Hepatocyte (in vitro differentiated cells): Measurements from ENCODE around the gene FCHO1. TPM values are rescaled to one million over a fixed set of nuclear protein-coding genes. Genes with fewer than 3 reads are reported as not detected.
"Not testable (repeated sequence)": the region's sequence is repeated elsewhere in the genome, so short reads cannot be mapped to it uniquely, and the experiment has no call there.

Source experiments
- DNase-seq: peaks from one replicate; pipeline ENCODE4 v3.0.0-alpha.2; 2016; ENCODE audit warnings: low spot score
- H2AFZ ChIP-seq: fragments of 200-600 bp; sonication (generic); 2 replicates; pipeline ENCODE4 v1.6.0; 2016; ENCODE audit warnings: antibody characterized with exemption, mild to moderate bottlenecking
- H3K27ac ChIP-seq: fragments of 200-600 bp; sonication (generic); 2 replicates; pipeline ENCODE4 v1.5.1; 2016; ENCODE audit warnings: mild to moderate bottlenecking
- H3K27me3 ChIP-seq: fragments of 200-600 bp; sonication (generic); 2 replicates; pipeline ENCODE4 v1.6.1; 2016
- H3K36me3 ChIP-seq: fragments of 200-600 bp; sonication (generic); replicated peaks from 2 replicates; pipeline ENCODE4 v1.5.1; 2016; ENCODE audit warnings: low read depth; ENCODE audit not compliant: insufficient read depth
- H3K4me1 ChIP-seq: fragments of 200-600 bp; sonication (generic); 2 replicates; pipeline ENCODE4 v1.5.1; 2016; ENCODE audit warnings: mild to moderate bottlenecking, moderate library complexity; ENCODE audit not compliant: insufficient read depth
- H3K4me2 ChIP-seq: fragments of 200-600 bp; sonication (generic); 2 replicates; pipeline ENCODE4 v1.6.0; 2016
- H3K4me3 ChIP-seq: fragments of 200-600 bp; sonication (generic); 2 replicates; pipeline ENCODE4 v1.5.1; 2016; ENCODE audit warnings: mild to moderate bottlenecking
- H3K79me2 ChIP-seq: fragments of 200-600 bp; sonication (generic); 2 replicates; pipeline ENCODE4 v1.6.0; 2017; ENCODE audit warnings: mild to moderate bottlenecking
- H3K9me2 ChIP-seq: fragments of 200-600 bp; sonication (generic); replicated peaks from 2 replicates; pipeline ENCODE4 v1.6.0; 2017; ENCODE audit warnings: mild to moderate bottlenecking; ENCODE audit not compliant: insufficient read depth
- H3K9me3 ChIP-seq: fragments of 200-600 bp; sonication (generic); 2 replicates; pipeline ENCODE4 v1.5.1; 2016; ENCODE audit warnings: low read depth, mild to moderate bottlenecking
- H4K20me1 ChIP-seq: fragments of 200-600 bp; sonication (generic); 2 replicates; pipeline ENCODE4 v1.6.0; 2016; ENCODE audit warnings: mild to moderate bottlenecking; ENCODE audit not compliant: insufficient read depth, poor library complexity, severe bottlenecking
- EZH2 ChIP-seq: fragments of 200-600 bp; sonication (generic); IDR thresholded peaks from 2 replicates; pipeline ENCODE4 v1.6.1; 2016; ENCODE audit warnings: antibody characterized with exemption, mild to moderate bottlenecking, borderline replicate concordance
- EZH2phosphoT487 ChIP-seq: fragments of 200-600 bp; sonication (generic); IDR thresholded peaks from one replicate; pipeline ENCODE4 v1.6.1; 2018; ENCODE audit warnings: antibody characterized with exemption, mild to moderate bottlenecking, low read depth, moderate library complexity; ENCODE audit not compliant: unreplicated experiment, severe bottlenecking
- WGBS: methylation state at CpG from one replicate; pipeline ENCODE4 v1.1.6; 2016; ENCODE audit warnings: low lambda C conversion rate; ENCODE audit errors: missing lambda C conversion rate; 5-methylcytosine and 5-hydroxymethylcytosine counted together
- polyA plus RNA-seq: library from polyadenylated mRNA; unstranded; fragments of >200 nt; fragmentation: Nextera tagmentation; extraction: Ambion mirVana; gene quantifications from 2 replicates; pipeline ENCODE4 v1.2.1, GENCODE V29; 2016
- total RNA-seq: library from RNA; depleted of rRNA; stranded (reverse); fragments of >200 nt; gene quantifications from 2 replicates; pipeline ENCODE4 v1.2.3, GENCODE V29; 2014
- TF ChIP-seq, protein P1 (sequence below): fragments of 200-600 bp; sonication (generic); IDR thresholded peaks from 2 replicates; pipeline ENCODE4 v1.5.1; 2016; ENCODE audit warnings: antibody characterized with exemption, mild to moderate bottlenecking; ENCODE audit not compliant: poor library complexity

Gene FCHO1
- total and polyA plus RNA-seq, 2 experiments from 2014 or later, result 1.9 to 2.1 TPM

DNA sequence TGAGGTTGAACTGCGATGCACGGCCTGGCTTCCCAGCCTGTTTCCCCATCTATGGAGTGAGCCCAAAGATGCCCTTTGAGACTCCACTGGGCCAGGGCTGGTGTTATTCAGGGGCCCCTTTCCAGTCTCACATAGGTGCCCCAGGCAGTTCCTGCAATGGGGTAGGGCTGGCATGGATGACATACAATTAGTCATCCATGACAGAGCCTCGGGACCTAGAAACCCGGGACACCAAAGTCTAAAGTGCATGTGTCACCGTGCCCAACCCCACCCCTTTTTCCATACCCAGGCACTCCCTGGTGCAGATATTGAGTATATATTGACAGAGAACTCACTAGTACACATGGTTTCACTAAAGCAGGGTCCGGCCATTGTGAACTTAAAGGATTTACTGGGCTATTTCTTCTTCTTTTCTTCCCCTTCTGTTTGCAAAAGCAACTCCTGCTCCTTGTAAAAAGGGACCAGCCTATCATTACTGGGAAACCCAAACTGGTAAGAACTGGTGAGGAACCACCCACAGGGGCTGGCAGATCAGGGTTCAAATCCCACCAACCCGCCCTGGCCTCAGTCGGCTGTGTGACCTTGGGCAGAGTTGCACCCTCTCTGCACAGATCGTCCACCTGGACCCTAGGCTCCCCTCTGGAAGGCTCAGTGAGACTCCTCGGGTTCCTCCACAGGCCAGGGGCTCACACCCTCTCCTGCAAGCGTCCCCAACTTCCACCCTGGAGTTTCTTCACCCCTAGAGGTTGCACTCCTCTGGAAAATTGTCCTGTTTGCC, 46.3 kb downstream of the FCHO1 start:
- Histone ChIP-seq H3K79me2 (peaks cover 24% of the 10 kb centered on the region), H3K4me3 (no peak overlapping the region), H4K20me1 (no peaks in the 10 kb centered on the region), H3K27me3 (peaks cover 19% of the 10 kb centered on the region), H3K36me3 (no peaks in the 10 kb centered on the region), H3K4me1 (peaks cover 18% of the 10 kb centered on the region), H3K4me2 (peak overlapping the region; percentile 77), H2AFZ (no peak overlapping the region), H3K9me3 (no peaks in the 10 kb centered on the region), H3K27ac (peak overlapping the region; percentile 98), H3K9me2 (no peaks in the 10 kb centered on the region)
- no peak for TF ChIP-seq EZH2
- TF ChIP-seq EZH2phosphoT487, result no peak
- TF ChIP-seq, protein P1, sequence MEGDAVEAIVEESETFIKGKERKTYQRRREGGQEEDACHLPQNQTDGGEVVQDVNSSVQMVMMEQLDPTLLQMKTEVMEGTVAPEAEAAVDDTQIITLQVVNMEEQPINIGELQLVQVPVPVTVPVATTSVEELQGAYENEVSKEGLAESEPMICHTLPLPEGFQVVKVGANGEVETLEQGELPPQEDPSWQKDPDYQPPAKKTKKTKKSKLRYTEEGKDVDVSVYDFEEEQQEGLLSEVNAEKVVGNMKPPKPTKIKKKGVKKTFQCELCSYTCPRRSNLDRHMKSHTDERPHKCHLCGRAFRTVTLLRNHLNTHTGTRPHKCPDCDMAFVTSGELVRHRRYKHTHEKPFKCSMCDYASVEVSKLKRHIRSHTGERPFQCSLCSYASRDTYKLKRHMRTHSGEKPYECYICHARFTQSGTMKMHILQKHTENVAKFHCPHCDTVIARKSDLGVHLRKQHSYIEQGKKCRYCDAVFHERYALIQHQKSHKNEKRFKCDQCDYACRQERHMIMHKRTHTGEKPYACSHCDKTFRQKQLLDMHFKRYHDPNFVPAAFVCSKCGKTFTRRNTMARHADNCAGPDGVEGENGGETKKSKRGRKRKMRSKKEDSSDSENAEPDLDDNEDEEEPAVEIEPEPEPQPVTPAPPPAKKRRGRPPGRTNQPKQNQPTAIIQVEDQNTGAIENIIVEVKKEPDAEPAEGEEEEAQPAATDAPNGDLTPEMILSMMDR, result no peak
- WGBS, result 66% methylated on average over 11 of the region's 11 CpGs
- peak; percentile 88 for DNase-seq

DNA sequence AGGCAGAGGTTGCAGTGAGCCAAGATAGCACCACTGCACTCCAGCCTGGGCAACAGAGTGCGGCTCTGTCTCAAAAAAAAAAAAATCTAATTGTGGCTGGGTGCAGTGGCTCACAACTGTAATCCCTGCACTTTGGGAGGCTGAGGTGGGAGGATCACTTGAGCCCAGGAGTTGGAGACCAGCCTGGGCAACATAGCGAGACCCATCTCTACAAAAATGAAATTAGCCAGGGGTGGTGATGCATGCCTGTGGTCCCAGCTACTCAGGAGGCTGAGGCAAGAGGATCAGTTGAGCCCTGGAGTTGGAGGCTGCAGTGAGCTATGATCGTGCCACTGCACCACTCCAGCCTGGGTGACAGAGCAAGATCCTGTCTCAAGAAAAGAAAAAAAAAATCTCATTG, 47.3 kb downstream of the FCHO1 start:
- Histone ChIP-seq H3K27ac (peak overlapping the region; percentile 98), H3K4me1 (peaks cover 18% of the 10 kb centered on the region), H3K79me2 (peaks cover 24% of the 10 kb centered on the region), H3K27me3 (peaks cover 18% of the 10 kb centered on the region)
- not testable (repeated sequence) for H3K36me3 ChIP-seq, H3K4me3 ChIP-seq, H4K20me1 ChIP-seq, H3K9me3 ChIP-seq, DNase-seq, H3K9me2 ChIP-seq, H3K4me2 ChIP-seq, H2AFZ ChIP-seq
- WGBS, result 90% methylated on average over 3 of the region's 3 CpGs

DNA sequence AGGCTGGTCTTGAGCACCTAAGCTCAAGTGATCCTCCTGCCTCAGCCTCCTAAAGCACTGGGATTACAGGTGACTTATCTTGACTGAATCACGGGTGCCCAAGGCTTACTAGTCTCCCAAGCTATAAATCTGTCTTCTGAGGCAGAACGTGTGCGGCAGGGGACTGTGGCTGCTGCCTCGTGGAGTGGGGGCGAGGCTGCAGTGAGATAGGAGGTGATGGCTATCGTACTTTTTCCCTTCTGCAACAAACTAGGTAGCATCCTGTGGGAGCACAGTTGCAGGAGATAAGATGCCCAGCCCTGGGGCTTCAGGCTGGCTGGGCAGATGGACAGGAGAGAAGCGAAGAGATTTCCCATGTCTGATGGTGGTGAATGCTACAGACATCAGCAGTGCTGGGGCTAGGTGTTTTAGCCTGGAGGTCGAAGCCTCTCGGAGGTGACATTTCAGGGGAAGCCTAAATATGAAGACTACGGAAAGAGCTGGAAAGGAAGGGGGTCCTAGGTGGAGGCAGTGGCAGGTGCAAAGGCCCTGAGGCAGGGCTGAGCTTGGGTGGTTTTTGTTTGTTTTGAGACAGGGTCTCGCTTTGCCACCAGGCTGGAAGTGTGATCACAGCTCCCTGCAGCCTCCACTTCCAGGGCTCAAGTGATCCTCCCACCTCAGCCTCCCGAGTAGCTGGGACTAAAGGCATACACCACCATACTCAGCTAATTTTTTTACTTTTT, 51.0 kb downstream of the FCHO1 start:
- Histone ChIP-seq H4K20me1 (no peaks in the 10 kb centered on the region), H3K9me2 (no peaks in the 10 kb centered on the region), H3K36me3 (no peaks in the 10 kb centered on the region), H3K4me3 (no peak overlapping the region), H3K9me3 (no peaks in the 10 kb centered on the region), H3K27ac (no peak overlapping the region), H2AFZ (no peak overlapping the region), H3K79me2 (peaks cover 21% of the 10 kb centered on the region), H3K4me1 (peaks cover 8% of the 10 kb centered on the region), H3K27me3 (no peaks in the 10 kb centered on the region), H3K4me2 (no peak overlapping the region)
- DNase-seq, result no peak
- TF ChIP-seq EZH2phosphoT487, result no peak
- TF ChIP-seq, protein P1, result no peak
- no peak for TF ChIP-seq EZH2
- WGBS, result 70% methylated on average over 12 of the region's 12 CpGs

DNA sequence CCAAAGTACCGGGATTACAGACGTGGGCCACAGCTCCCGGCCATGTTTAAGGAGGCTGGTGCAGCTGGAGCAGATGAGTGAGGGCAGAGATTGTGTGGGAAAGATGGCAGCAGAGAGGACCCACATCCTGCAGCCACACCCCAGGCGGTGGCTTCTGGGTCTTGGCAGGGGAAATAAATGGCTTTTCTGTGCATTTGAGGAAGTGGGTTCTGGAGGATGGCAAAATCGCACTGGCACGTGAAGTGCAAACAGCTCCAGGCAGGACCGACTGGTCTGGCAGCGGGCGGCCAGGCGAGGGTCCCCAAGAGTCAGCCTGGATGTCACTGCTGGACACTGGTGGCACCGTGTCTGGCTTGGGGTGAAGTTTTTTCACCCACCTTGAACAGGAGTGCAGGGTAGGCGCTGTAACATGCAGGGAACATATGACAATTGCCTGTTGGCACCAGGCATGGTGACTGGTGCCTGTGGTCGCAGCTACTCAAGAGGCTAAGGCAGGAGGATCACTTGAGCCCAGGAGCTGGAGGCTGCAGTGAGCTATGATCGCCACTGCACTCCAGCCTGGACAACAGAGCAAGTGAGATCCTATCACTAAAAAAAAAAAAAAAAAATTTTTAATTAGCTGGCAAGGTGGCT, 52.1 kb downstream of the FCHO1 start:
- no peaks in the 10 kb centered on the region for H3K9me3 ChIP-seq
- no peak for DNase-seq
- no peaks in the 10 kb centered on the region for H4K20me1 ChIP-seq
- peaks cover under 1% of the 10 kb centered on the region for H3K4me1 ChIP-seq
- WGBS, result 84% methylated on average over 14 of the region's 14 CpGs
- H3K9me2 ChIP-seq, result no peaks in the 10 kb centered on the region
- TF ChIP-seq, protein P1, result no peak
- TF ChIP-seq EZH2 (no peak), EZH2phosphoT487 (no peak)
- H3K79me2 ChIP-seq, result peaks cover 21% of the 10 kb centered on the region
- no peak overlapping the region for H3K4me2 ChIP-seq
- no peaks in the 10 kb centered on the region for H3K27me3 ChIP-seq
- H3K27ac ChIP-seq, result no peak overlapping the region
- H3K4me3 ChIP-seq, result no peak overlapping the region
- H2AFZ ChIP-seq, result no peak overlapping the region
- no peaks in the 10 kb centered on the region for H3K36me3 ChIP-seq
